ENCODE measurements around the gene APBB1IP.

DNA sequence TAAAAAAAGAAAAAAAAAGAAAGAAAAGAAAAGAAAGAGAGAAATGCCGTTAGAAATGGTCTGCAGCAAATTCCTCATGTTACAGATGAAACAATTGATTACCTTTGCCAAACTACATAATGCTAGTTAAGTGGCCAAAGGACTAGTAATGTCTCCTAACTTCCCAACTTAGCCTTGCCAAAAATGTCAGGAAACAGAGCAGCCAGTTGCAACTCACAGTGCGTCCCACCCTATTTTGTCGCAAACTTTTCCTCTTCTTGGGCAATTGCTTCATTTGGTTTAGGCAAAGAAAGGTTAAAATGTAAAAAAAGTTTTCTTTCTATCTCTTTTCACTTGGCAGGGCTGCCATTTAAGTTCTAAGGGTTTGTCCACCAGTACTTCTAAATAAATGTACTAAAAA is 53.1 kb downstream of the APBB1IP start:
- TF ChIP-seq CTCF (IDR thresholded peaks at IDR 0.05) (no peak), POLR2A (IDR thresholded peaks at IDR 0.05) (no peak)

Measured in lower leg skin (tissue), 3 donors.